ENCODE results near the gene ZBTB7C.
A peak's percentile ranks its signal among the peaks of the same experiment; 100 is the strongest.

The ZBTB7C gene

DNA sequence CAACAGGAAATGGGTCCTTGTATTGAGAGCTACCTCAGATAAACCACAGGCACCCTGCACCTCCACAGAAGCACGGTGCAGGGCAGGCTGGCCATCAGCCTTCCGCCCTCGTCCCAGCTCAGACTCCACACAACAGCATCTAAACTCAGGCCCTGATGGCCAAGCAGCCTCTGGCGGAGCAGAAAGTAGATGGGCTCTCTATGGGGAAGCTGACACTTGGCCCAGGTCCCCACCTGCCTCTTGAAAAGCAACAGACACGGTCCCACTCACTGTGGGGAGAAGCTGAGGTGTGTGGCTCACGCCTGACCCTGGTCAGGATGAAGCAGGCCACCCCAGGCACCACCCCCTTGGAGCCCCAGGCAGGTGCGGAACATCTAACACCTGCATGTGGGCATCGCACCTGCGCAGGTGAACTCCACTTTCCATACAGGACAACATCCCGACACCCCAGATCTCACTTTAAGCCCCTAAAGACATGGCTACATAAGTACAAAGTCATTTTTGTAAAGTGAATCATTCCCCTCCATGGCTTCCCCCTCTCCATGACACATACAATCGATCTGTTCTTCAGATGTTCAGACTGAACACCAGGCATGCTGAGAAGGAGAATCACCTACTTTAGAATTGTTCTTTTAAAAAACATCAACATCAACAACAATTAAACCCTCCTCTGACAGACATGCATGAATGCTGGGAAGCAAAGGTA lies 208.4 kb downstream of the ZBTB7C start:
- TF ChIP-seq ZNF473 (tag by site-specific recombination; IDR thresholded peaks at IDR 0.05): no peak
- TF ChIP-seq ZBTB8A (tag by site-specific recombination; IDR thresholded peaks at IDR 0.05): no peak
- no peak for TF ChIP-seq ZNF837 (tag by site-specific recombination; IDR thresholded peaks at IDR 0.05)
- no peak for TF ChIP-seq ZNF624 (tag by site-specific recombination; IDR thresholded peaks at IDR 0.05)
- TF ChIP-seq ZNF223 (tag by site-specific recombination; IDR thresholded peaks at IDR 0.05): no peak
- TF ChIP-seq ZNF354C (tag by site-specific recombination; IDR thresholded peaks at IDR 0.05; ENCODE audit: borderline replicate concordance, low read depth): no peak
- TF ChIP-seq, protein P1, sequence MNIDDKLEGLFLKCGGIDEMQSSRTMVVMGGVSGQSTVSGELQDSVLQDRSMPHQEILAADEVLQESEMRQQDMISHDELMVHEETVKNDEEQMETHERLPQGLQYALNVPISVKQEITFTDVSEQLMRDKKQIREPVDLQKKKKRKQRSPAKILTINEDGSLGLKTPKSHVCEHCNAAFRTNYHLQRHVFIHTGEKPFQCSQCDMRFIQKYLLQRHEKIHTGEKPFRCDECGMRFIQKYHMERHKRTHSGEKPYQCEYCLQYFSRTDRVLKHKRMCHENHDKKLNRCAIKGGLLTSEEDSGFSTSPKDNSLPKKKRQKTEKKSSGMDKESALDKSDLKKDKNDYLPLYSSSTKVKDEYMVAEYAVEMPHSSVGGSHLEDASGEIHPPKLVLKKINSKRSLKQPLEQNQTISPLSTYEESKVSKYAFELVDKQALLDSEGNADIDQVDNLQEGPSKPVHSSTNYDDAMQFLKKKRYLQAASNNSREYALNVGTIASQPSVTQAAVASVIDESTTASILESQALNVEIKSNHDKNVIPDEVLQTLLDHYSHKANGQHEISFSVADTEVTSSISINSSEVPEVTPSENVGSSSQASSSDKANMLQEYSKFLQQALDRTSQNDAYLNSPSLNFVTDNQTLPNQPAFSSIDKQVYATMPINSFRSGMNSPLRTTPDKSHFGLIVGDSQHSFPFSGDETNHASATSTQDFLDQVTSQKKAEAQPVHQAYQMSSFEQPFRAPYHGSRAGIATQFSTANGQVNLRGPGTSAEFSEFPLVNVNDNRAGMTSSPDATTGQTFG (tag by site-specific recombination; IDR thresholded peaks at IDR 0.05; ENCODE audit: borderline replicate concordance): no peak
- TF ChIP-seq ZNF311 (tag by site-specific recombination; IDR thresholded peaks at IDR 0.05; ENCODE audit: borderline replicate concordance): no peak
- TF ChIP-seq SCRT2 (tag by site-specific recombination; IDR thresholded peaks at IDR 0.05): no peak
- TF ChIP-seq, protein P2, sequence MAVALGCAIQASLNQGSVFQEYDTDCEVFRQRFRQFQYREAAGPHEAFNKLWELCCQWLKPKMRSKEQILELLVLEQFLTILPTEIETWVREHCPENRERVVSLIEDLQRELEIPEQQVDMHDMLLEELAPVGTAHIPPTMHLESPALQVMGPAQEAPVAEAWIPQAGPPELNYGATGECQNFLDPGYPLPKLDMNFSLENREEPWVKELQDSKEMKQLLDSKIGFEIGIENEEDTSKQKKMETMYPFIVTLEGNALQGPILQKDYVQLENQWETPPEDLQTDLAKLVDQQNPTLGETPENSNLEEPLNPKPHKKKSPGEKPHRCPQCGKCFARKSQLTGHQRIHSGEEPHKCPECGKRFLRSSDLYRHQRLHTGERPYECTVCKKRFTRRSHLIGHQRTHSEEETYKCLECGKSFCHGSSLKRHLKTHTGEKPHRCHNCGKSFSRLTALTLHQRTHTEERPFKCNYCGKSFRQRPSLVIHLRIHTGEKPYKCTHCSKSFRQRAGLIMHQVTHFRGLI (tag by site-specific recombination; IDR thresholded peaks at IDR 0.05): no peak
- TF ChIP-seq ZNF416 (tag by site-specific recombination; IDR thresholded peaks at IDR 0.05): no peak
- TF ChIP-seq WT1 (tag by site-specific recombination; IDR thresholded peaks at IDR 0.05): no peak
- TF ChIP-seq ZNF660 (tag by site-specific recombination; IDR thresholded peaks at IDR 0.05): no peak
- no peak for TF ChIP-seq PRDM1 (tag by site-specific recombination; IDR thresholded peaks at IDR 0.05)
- TF ChIP-seq ZBTB20 (tag by site-specific recombination; IDR thresholded peaks at IDR 0.05): no peak
- no peak for TF ChIP-seq ZFP69B (tag by site-specific recombination; IDR thresholded peaks at IDR 0.05)
- no peak for TF ChIP-seq ZXDB (tag by site-specific recombination; IDR thresholded peaks at IDR 0.05)
- TF ChIP-seq ZNF302 (tag by site-specific recombination; IDR thresholded peaks at IDR 0.05; ENCODE audit: low read depth): no peak
- TF ChIP-seq, protein P3, sequence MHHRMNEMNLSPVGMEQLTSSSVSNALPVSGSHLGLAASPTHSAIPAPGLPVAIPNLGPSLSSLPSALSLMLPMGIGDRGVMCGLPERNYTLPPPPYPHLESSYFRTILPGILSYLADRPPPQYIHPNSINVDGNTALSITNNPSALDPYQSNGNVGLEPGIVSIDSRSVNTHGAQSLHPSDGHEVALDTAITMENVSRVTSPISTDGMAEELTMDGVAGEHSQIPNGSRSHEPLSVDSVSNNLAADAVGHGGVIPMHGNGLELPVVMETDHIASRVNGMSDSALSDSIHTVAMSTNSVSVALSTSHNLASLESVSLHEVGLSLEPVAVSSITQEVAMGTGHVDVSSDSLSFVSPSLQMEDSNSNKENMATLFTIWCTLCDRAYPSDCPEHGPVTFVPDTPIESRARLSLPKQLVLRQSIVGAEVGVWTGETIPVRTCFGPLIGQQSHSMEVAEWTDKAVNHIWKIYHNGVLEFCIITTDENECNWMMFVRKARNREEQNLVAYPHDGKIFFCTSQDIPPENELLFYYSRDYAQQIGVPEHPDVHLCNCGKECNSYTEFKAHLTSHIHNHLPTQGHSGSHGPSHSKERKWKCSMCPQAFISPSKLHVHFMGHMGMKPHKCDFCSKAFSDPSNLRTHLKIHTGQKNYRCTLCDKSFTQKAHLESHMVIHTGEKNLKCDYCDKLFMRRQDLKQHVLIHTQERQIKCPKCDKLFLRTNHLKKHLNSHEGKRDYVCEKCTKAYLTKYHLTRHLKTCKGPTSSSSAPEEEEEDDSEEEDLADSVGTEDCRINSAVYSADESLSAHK (tag by site-specific recombination; IDR thresholded peaks at IDR 0.05): no peak
- TF ChIP-seq SALL2 (tag by site-specific recombination; IDR thresholded peaks at IDR 0.05; ENCODE audit: borderline replicate concordance): no peak
- H3K4me3 ChIP-seq (ENCODE audit: low read depth, low read length): no peak overlapping the region
- ChIA-PET POLR2A (no interaction called here), CTCF (no interaction called here)
- H3K27ac ChIP-seq (ENCODE audit: extremely low read depth, low read depth, low read length): no peak overlapping the region
- H3K9me3 ChIP-seq (ENCODE audit: control insufficient read depth, insufficient read depth, low read depth, low read length): no peaks in the 10 kb centered on the region
- no peaks in the 10 kb centered on the region for H3K36me3 ChIP-seq (ENCODE audit: control insufficient read depth in 2 of 2, insufficient read depth in 1 of 2, low read length in 2 of 2)
- peaks cover 6% of the 10 kb centered on the region for H3K4me1 ChIP-seq (ENCODE audit: control insufficient read depth, insufficient read depth, low read length)

DNA sequence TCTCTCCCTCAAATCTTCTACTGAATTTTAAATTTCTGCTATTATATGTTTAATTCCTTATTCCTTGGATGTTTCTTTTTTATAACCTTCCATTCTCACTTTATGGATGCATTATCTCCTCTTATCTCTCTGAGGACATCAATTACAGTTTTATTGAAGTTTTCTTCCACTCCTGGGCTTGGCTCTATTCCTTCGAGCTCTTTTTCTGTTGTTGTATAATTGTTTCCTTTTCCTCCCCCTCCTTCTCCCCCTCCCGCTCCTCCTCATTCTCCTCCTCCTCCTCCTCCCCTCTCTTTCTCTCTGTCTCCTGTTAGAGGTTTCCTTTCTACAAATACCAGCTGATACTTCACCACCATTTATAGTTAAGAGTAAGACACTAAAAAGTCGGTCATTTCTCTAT lies 209.8 kb downstream of the ZBTB7C start:
- H3K27ac ChIP-seq (ENCODE audit: extremely low read depth, low read depth, low read length): no peak overlapping the region
- POLR2A ChIA-PET: no interaction called here
- no peak overlapping the region for H3K4me3 ChIP-seq (ENCODE audit: low read depth, low read length)
- CTCF ChIA-PET: interaction anchor here (0.7 to 1.1 kb wide), 2 partner anchors 14 to 30 kb away, joined by 5 to 6 read pairs; no protein-coding TSS in a partner anchor
- peaks cover 6% of the 10 kb centered on the region for H3K4me1 ChIP-seq (ENCODE audit: control insufficient read depth, insufficient read depth, low read length)
- H3K36me3 ChIP-seq (ENCODE audit: control insufficient read depth in 2 of 2, insufficient read depth in 1 of 2, low read length in 2 of 2): no peaks in the 10 kb centered on the region
- no peaks in the 10 kb centered on the region for H3K9me3 ChIP-seq (ENCODE audit: control insufficient read depth, insufficient read depth, low read depth, low read length)
- TF ChIP-seq ZNF571 (tag by site-specific recombination; IDR thresholded peaks at IDR 0.05) (no peak), ZNF843 (tag by site-specific recombination; IDR thresholded peaks at IDR 0.05) (peak; percentile 64), ZNF292 (tag by site-specific recombination; IDR thresholded peaks at IDR 0.05; ENCODE audit: borderline replicate concordance, low read depth) (no peak)
- TF ChIP-seq, protein P4, sequence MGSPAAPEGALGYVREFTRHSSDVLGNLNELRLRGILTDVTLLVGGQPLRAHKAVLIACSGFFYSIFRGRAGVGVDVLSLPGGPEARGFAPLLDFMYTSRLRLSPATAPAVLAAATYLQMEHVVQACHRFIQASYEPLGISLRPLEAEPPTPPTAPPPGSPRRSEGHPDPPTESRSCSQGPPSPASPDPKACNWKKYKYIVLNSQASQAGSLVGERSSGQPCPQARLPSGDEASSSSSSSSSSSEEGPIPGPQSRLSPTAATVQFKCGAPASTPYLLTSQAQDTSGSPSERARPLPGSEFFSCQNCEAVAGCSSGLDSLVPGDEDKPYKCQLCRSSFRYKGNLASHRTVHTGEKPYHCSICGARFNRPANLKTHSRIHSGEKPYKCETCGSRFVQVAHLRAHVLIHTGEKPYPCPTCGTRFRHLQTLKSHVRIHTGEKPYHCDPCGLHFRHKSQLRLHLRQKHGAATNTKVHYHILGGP (tag by site-specific recombination; IDR thresholded peaks at IDR 0.05): no peak
- TF ChIP-seq, protein P5, sequence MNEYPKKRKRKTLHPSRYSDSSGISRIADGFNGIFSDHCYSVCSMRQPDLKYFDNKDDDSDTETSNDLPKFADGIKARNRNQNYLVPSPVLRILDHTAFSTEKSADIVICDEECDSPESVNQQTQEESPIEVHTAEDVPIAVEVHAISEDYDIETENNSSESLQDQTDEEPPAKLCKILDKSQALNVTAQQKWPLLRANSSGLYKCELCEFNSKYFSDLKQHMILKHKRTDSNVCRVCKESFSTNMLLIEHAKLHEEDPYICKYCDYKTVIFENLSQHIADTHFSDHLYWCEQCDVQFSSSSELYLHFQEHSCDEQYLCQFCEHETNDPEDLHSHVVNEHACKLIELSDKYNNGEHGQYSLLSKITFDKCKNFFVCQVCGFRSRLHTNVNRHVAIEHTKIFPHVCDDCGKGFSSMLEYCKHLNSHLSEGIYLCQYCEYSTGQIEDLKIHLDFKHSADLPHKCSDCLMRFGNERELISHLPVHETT (tag by site-specific recombination; IDR thresholded peaks at IDR 0.05): no peak
- TF ChIP-seq, protein P6, sequence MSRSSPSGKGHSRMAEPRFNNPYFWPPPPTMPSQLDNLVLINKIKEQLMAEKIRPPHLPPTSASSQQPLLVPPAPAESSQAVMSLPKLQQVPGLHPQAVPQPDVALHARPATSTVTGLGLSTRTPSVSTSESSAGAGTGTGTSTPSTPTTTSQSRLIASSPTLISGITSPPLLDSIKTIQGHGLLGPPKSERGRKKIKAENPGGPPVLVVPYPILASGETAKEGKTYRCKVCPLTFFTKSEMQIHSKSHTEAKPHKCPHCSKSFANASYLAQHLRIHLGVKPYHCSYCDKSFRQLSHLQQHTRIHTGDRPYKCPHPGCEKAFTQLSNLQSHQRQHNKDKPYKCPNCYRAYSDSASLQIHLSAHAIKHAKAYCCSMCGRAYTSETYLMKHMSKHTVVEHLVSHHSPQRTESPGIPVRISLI (tag by site-specific recombination; IDR thresholded peaks at IDR 0.05): no peak
